Neural progenitor cell (in vitro differentiated cells): ENCODE data around the gene HNRNPH2. TPM values are rescaled to one million over a fixed set of nuclear protein-coding genes. Genes with fewer than 3 reads are reported as not detected.

Source experiments
- DNase-seq: peaks from one replicate; pipeline ENCODE4 v3.0.0-alpha.2; 2016; ENCODE audit warnings: low spot score
- H2AFZ ChIP-seq: fragments of 200-600 bp; sonication (generic); replicated peaks from 2 replicates; pipeline ENCODE4 v1.6.1; 2016; ENCODE audit warnings: antibody characterized with exemption
- H3F3A ChIP-seq: fragments of 200-600 bp; sonication (generic); 2 replicates; pipeline ENCODE4 v1.6.1; 2016; ENCODE audit warnings: antibody characterized with exemption, low read depth
- H3K27ac ChIP-seq: fragments of 200-600 bp; sonication (generic); 2 replicates; pipeline ENCODE4 v1.5.1; 2016; ENCODE audit warnings: mild to moderate bottlenecking
- H3K27me3 ChIP-seq: fragments of 200-600 bp; sonication (generic); 2 replicates; pipeline ENCODE4 v1.6.1; 2016; ENCODE audit warnings: mild to moderate bottlenecking, moderate library complexity
- H3K36me3 ChIP-seq: fragments of 200-600 bp; sonication (generic); 2 replicates; pipeline ENCODE4 v1.5.1; 2016
- H3K4me1 ChIP-seq: fragments of 200-600 bp; sonication (generic); 2 replicates; pipeline ENCODE4 v1.6.1; 2016; ENCODE audit warnings: mixed run types
- H3K4me2 ChIP-seq: fragments of 200-600 bp; sonication (generic); 2 replicates; pipeline ENCODE4 v1.6.1; 2016
- H3K4me3 ChIP-seq: fragments of 200-600 bp; sonication (generic); 2 replicates; pipeline ENCODE4 v1.5.1; 2016
- H3K79me2 ChIP-seq: fragments of 200-600 bp; sonication (generic); 2 replicates; pipeline ENCODE4 v1.6.1; 2016; ENCODE audit warnings: low read depth
- H3K9ac ChIP-seq: fragments of 200-600 bp; sonication (generic); 2 replicates; pipeline ENCODE4 v1.6.1; 2016
- H3K9me3 ChIP-seq: fragments of 200-600 bp; sonication (generic); 2 replicates; pipeline ENCODE4 v1.5.1; 2016; ENCODE audit warnings: low read depth
- H4K20me1 ChIP-seq: fragments of 200-600 bp; sonication (generic); 2 replicates; pipeline ENCODE4 v1.6.1; 2016; ENCODE audit warnings: low read depth
- H3K27ac Mint-ChIP-seq: 3 replicates; pipeline ENCODE4 v1.8.0; 2021; ENCODE audit warnings: mixed read lengths
- H3K27me3 Mint-ChIP-seq: 2 replicates; pipeline ENCODE4 v1.8.0; 2022; ENCODE audit warnings: low read depth, mild to moderate bottlenecking, inconsistent platforms, moderate library complexity, mixed read lengths; ENCODE audit not compliant: insufficient read depth
- H3K36me3 Mint-ChIP-seq: 3 replicates; pipeline ENCODE4 v1.8.0; 2021; ENCODE audit warnings: mixed read lengths
- H3K4me1 Mint-ChIP-seq: 3 replicates; pipeline ENCODE4 v1.8.0; 2021; ENCODE audit warnings: mixed read lengths
- H3K4me3 Mint-ChIP-seq: 3 replicates; pipeline ENCODE4 v1.8.0; 2021; ENCODE audit warnings: mild to moderate bottlenecking, moderate library complexity, mixed read lengths
- H3K9me3 Mint-ChIP-seq: 3 replicates; pipeline ENCODE4 v1.8.0; 2020; ENCODE audit warnings: mixed read lengths
- EZH2 ChIP-seq: fragments of 200-600 bp; sonication (generic); IDR thresholded peaks from 2 replicates; pipeline ENCODE4 v1.6.1; 2017; ENCODE audit warnings: antibody characterized with exemption, mild to moderate bottlenecking, moderate library complexity
- EZH2phosphoT487 ChIP-seq: fragments of 200-600 bp; sonication (generic); IDR thresholded peaks from 2 replicates; pipeline ENCODE4 v1.6.1; 2017; ENCODE audit warnings: antibody characterized with exemption
- total RNA-seq: library from RNA; depleted of rRNA; stranded (reverse); fragments of >200 nt; gene quantifications from 2 replicates; pipeline ENCODE4 v1.2.3, GENCODE V29; 2015; ENCODE audit warnings: low replicate concordance
- TF ChIP-seq, protein P1 (sequence below): fragments of 200-600 bp; sonication (generic); IDR thresholded peaks from 2 replicates; pipeline ENCODE4 v1.5.1; 2017; ENCODE audit warnings: antibody characterized with exemption, mild to moderate bottlenecking

HNRNPH2 gene
- total RNA-seq, 1 donor from 2014 or later: 93.3 TPM

DNA sequence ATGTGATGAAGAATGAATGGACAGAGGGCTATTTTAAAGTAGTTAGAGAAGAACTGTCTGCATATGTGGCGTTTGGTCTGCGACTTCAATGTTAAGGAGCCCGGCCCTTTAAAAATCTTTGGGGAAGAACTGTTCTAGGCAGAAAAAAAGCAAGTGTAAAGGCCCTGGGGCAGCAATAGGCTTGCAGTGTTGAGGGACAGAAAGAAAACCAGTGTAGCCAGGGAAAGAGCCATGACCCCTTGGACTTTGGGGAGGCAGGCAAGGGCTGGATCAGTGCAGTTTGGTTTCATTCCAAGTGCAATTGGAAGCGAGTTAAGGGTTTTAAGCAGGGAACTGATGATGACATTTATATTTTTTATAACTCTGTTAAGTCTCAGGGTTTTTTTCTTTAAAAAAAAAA is 8.2 kb upstream of the HNRNPH2 start:
- Histone ChIP-seq H2AFZ (no peak overlapping the region), H3K27ac (no peak overlapping the region), H4K20me1 (peaks cover 2% of the 10 kb centered on the region), H3F3A (peaks cover 26% of the 10 kb centered on the region), H3K27me3 (no peaks in the 10 kb centered on the region), H3K4me3 (no peak overlapping the region), H3K4me1 (no peaks in the 10 kb centered on the region), H3K9ac (no peak overlapping the region), H3K9me3 (peaks cover 6% of the 10 kb centered on the region), H3K79me2 (peaks cover 1% of the 10 kb centered on the region), H3K36me3 (no peaks in the 10 kb centered on the region), H3K4me2 (no peak overlapping the region)
- Mint-ChIP-seq H3K4me1 (no peaks in the 10 kb centered on the region), H3K27me3 (no peaks in the 10 kb centered on the region), H3K9me3 (peaks cover 5% of the 10 kb centered on the region), H3K27ac (no peak overlapping the region), H3K36me3 (peaks cover 12% of the 10 kb centered on the region), H3K4me3 (no peak overlapping the region)
- DNase-seq: no peak
- TF ChIP-seq EZH2phosphoT487: no peak

DNA sequence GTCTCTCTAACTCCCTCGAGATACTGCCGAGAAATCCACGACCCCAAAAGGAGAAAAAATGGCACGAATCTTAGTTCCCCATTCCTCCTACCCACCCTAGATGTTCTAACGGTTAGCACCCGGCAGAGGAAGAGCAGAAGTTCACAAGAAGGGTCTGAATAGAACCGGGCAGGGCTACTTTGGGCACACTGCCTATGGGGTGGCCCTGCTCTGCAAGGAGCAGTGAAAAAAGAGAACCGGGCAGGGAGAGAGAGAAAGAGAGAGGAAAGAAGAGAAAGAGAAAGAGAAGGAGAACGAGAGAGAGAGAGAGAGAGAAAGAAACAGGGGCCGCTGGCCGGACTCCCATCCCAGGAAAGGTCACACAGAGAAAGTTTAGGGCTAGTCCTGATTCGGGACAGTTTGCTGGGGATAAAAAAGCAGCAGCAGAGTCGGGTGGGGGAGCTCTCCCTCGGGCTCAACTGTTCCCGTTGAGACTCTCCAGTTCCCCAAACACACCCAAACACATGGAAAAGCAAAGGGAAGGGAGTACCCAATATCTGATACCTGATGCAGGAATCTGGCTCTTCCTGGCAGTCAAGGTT is 765 bp upstream of the HNRNPH2 start:
- peak overlapping the region; percentile 74 for H3K4me3 ChIP-seq
- no peaks in the 10 kb centered on the region for H3K27me3 ChIP-seq
- H3K4me1 ChIP-seq: no peaks in the 10 kb centered on the region
- H3K36me3 Mint-ChIP-seq: peaks cover 4% of the 10 kb centered on the region
- peak overlapping the region; percentile 69 for H3K9ac ChIP-seq
- peaks cover 7% of the 10 kb centered on the region for H3K27me3 Mint-ChIP-seq
- no peaks in the 10 kb centered on the region for H3K9me3 ChIP-seq
- H3F3A ChIP-seq: no peaks in the 10 kb centered on the region
- H3K79me2 ChIP-seq: peaks cover 71% of the 10 kb centered on the region
- peak overlapping the region; percentile 99 for H3K27ac Mint-ChIP-seq
- H3K27ac ChIP-seq: peak overlapping the region; percentile 9
- peak overlapping the region; percentile 81 for H2AFZ ChIP-seq
- H3K4me1 Mint-ChIP-seq: peaks cover 16% of the 10 kb centered on the region
- no peak for DNase-seq
- no peaks in the 10 kb centered on the region for H4K20me1 ChIP-seq
- no peaks in the 10 kb centered on the region for H3K36me3 ChIP-seq
- H3K4me3 Mint-ChIP-seq: peak overlapping the region; percentile 97
- peaks cover 7% of the 10 kb centered on the region for H3K9me3 Mint-ChIP-seq
- no peak for TF ChIP-seq EZH2phosphoT487
- TF ChIP-seq, protein P1, sequence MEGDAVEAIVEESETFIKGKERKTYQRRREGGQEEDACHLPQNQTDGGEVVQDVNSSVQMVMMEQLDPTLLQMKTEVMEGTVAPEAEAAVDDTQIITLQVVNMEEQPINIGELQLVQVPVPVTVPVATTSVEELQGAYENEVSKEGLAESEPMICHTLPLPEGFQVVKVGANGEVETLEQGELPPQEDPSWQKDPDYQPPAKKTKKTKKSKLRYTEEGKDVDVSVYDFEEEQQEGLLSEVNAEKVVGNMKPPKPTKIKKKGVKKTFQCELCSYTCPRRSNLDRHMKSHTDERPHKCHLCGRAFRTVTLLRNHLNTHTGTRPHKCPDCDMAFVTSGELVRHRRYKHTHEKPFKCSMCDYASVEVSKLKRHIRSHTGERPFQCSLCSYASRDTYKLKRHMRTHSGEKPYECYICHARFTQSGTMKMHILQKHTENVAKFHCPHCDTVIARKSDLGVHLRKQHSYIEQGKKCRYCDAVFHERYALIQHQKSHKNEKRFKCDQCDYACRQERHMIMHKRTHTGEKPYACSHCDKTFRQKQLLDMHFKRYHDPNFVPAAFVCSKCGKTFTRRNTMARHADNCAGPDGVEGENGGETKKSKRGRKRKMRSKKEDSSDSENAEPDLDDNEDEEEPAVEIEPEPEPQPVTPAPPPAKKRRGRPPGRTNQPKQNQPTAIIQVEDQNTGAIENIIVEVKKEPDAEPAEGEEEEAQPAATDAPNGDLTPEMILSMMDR: no peak
- no peak for TF ChIP-seq EZH2
- H3K4me2 ChIP-seq: peak overlapping the region; percentile 74

DNA sequence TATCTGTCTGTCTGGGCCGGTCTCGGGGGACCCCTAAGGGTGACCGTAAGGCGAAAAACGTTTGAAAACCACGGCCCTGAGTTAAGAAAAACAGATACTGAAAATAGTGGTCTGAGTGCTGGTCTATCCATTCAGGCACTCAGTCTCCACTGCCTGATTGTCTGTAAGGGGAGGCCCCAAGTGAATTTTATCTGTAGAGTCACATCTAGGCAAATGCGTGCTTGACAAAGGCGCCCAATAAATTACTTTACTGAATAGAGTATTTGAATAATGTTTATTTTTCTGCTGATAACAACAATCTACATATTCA is 465 bp downstream of the HNRNPH2 start:
- peak overlapping the region; percentile 92 for H3K27ac ChIP-seq
- peaks cover 74% of the 10 kb centered on the region for H3K79me2 ChIP-seq
- Mint-ChIP-seq H3K27me3 (peaks cover 7% of the 10 kb centered on the region), H3K4me3 (peak overlapping the region; percentile 97), H3K27ac (peak overlapping the region; percentile 99), H3K36me3 (peaks cover 4% of the 10 kb centered on the region), H3K4me1 (peaks cover 16% of the 10 kb centered on the region), H3K9me3 (peaks cover 5% of the 10 kb centered on the region)
- no peaks in the 10 kb centered on the region for H3K4me1 ChIP-seq
- H3K4me3 ChIP-seq: peak overlapping the region; percentile 74
- TF ChIP-seq, protein P1: no peak
- TF ChIP-seq EZH2phosphoT487 (no peak), EZH2 (no peak)
- no peak overlapping the region for H2AFZ ChIP-seq
- no peaks in the 10 kb centered on the region for H3K36me3 ChIP-seq
- peak overlapping the region; percentile 87 for H3K9ac ChIP-seq
- no peaks in the 10 kb centered on the region for H3F3A ChIP-seq
- DNase-seq: no peak
- no peaks in the 10 kb centered on the region for H3K9me3 ChIP-seq
- H3K27me3 ChIP-seq: no peaks in the 10 kb centered on the region
- H4K20me1 ChIP-seq: no peaks in the 10 kb centered on the region
- H3K4me2 ChIP-seq: peak overlapping the region; percentile 74

DNA sequence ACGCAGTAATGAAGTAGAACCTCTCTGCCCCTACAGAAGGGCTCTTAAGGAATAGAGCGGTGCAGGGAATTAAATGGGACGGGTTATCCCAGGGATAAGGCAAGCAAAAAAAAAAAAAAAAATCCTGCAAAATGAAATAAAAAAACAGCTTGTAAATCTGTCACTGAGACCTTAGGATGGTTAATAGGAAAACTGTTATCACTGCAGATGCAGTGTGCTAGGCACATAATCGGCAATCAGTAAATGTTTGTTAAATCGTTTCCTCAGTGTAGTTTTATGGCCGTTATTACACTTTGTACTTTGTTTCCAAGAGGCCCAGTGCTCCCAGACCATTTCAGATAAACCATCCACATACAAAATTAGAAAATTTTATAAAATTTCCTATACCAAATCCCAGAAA is 1.0 kb downstream of the HNRNPH2 start:
- Histone ChIP-seq H3K27ac (no peak overlapping the region), H3K9me3 (no peaks in the 10 kb centered on the region), H3K79me2 (peaks cover 74% of the 10 kb centered on the region)

More for the DNA sequence above, 1.0 kb downstream of the HNRNPH2 start:
- no peaks in the 10 kb centered on the region for H3K4me1 ChIP-seq
- H3K4me2 ChIP-seq: peak overlapping the region; percentile 74
- TF ChIP-seq EZH2 (no peak), EZH2phosphoT487 (no peak)
- TF ChIP-seq, protein P1: no peak
- no peaks in the 10 kb centered on the region for H4K20me1 ChIP-seq
- H3K4me3 ChIP-seq: peak overlapping the region; percentile 74
- H3K36me3 ChIP-seq: no peaks in the 10 kb centered on the region
- peaks cover 16% of the 10 kb centered on the region for H3K4me1 Mint-ChIP-seq
- peaks cover under 1% of the 10 kb centered on the region for H3F3A ChIP-seq
- H3K27me3 ChIP-seq: no peaks in the 10 kb centered on the region
- no peak overlapping the region for H3K27ac Mint-ChIP-seq
- no peak overlapping the region for H2AFZ ChIP-seq
- peak overlapping the region; percentile 97 for H3K4me3 Mint-ChIP-seq
- H3K9me3 Mint-ChIP-seq: peaks cover 4% of the 10 kb centered on the region
- peaks cover 7% of the 10 kb centered on the region for H3K27me3 Mint-ChIP-seq
- peaks cover 1% of the 10 kb centered on the region for H3K36me3 Mint-ChIP-seq
- H3K9ac ChIP-seq: peak overlapping the region; percentile 87
- no peak for DNase-seq
